Measurements from ENCODE around the gene MT1F. TPM values are rescaled to one million over a fixed set of nuclear protein-coding genes. Genes with fewer than 3 reads are reported as not detected.
"Not testable (repeated sequence)": the region's sequence is repeated elsewhere in the genome, so short reads cannot be mapped to it uniquely, and the experiment has no call there.

Gene MT1F
- total RNA-seq, 1 experiment from 2014 or later = 2.6 TPM

DNA sequence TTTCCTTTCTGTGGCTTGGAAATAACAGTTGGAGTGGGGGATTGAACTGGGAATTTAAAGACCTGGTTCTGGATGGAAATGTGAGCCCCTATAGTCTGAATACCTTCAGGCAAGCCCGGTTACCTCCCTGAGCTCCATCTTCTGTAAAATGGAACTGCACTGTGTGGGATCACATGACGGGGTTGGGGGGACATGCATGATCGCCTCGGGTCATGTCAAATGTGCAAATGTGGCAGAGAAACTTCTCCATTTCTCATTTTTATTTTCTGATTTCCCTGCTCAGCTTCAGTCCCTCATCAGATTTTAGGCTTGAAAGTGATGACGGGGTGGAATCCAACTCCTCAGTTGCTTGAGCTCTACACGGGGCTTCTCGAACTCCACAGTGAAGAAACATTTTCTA, 4.5 kb upstream of the MT1F start:
- no peak overlapping the region for H3K27ac Mint-ChIP-seq (ENCODE audit: unreplicated experiment)
- BruUV-seq (replicated peaks) = no TSS peak
- DNase-seq = no peak
- H3K4me3 Mint-ChIP-seq (ENCODE audit: low read depth, unreplicated experiment) = no peak overlapping the region
- H3K27me3 Mint-ChIP-seq (ENCODE audit: unreplicated experiment) = peaks cover 42% of the 10 kb centered on the region
- TF ChIP-seq, protein P1, sequence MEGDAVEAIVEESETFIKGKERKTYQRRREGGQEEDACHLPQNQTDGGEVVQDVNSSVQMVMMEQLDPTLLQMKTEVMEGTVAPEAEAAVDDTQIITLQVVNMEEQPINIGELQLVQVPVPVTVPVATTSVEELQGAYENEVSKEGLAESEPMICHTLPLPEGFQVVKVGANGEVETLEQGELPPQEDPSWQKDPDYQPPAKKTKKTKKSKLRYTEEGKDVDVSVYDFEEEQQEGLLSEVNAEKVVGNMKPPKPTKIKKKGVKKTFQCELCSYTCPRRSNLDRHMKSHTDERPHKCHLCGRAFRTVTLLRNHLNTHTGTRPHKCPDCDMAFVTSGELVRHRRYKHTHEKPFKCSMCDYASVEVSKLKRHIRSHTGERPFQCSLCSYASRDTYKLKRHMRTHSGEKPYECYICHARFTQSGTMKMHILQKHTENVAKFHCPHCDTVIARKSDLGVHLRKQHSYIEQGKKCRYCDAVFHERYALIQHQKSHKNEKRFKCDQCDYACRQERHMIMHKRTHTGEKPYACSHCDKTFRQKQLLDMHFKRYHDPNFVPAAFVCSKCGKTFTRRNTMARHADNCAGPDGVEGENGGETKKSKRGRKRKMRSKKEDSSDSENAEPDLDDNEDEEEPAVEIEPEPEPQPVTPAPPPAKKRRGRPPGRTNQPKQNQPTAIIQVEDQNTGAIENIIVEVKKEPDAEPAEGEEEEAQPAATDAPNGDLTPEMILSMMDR (IDR thresholded peaks at IDR 0.05; ENCODE audit: unreplicated experiment) = no peak
- H3K9me3 Mint-ChIP-seq (ENCODE audit: low read depth, unreplicated experiment) = no peaks in the 10 kb centered on the region
- intact Hi-C loops (cut with micrococcal nuclease; ENCODE audit: unreplicated experiment) = no loop called here
- peaks cover 12% of the 10 kb centered on the region for H3K36me3 Mint-ChIP-seq (ENCODE audit: insufficient read depth, unreplicated experiment)
- H3K4me1 Mint-ChIP-seq (ENCODE audit: low read depth, unreplicated experiment) = no peaks in the 10 kb centered on the region
- CTCF ChIA-PET = interaction anchor here (1.4 kb wide), 1 partner anchor 35 kb away, joined by 4 read pairs; no protein-coding TSS in a partner anchor

DNA sequence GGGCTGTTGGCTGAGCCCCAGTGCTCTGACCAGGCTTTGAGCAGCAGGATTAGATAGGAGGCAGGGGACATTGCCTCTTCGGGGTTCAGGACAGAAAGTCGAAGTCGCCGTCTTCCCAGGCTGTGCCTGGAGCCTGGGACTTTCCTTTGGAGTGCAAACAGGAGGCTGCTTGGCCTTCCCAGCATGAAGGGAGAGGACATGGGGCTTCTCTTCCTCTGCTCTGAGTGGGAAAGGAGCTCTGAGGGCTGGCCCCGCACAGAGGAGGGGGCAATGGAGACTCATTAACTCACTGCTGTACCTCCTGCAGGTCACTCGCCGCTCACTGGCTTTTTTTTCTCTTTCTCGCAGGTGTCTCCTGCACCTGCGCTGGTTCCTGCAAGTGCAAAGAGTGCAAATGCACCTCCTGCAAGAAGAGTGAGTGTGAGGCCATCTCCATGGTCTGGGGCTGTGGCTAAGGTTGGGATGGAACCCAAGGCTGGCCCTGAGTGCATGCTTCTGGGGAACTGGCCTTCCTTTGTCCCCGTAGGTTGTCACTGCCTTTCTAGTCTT, 642 bp downstream of the MT1F start:
- intact Hi-C loops (cut with micrococcal nuclease; ENCODE audit: unreplicated experiment) = no loop called here
- peak overlapping the region; percentile 75 for H3K4me3 Mint-ChIP-seq (ENCODE audit: low read depth, unreplicated experiment)
- H3K36me3 Mint-ChIP-seq (ENCODE audit: insufficient read depth, unreplicated experiment) = peaks cover 12% of the 10 kb centered on the region
- no peaks in the 10 kb centered on the region for H3K4me1 Mint-ChIP-seq (ENCODE audit: low read depth, unreplicated experiment)
- no TSS peak for BruUV-seq (replicated peaks)
- DNase-seq = no peak
- peak overlapping the region; percentile 11 for H3K27ac Mint-ChIP-seq (ENCODE audit: unreplicated experiment)
- TF ChIP-seq, protein P1 (IDR thresholded peaks at IDR 0.05; ENCODE audit: unreplicated experiment) = no peak
- H3K9me3 Mint-ChIP-seq (ENCODE audit: low read depth, unreplicated experiment) = no peaks in the 10 kb centered on the region
- CTCF ChIA-PET = interaction anchor here (0.9 kb wide), 1 partner anchor 55 kb away, joined by 3 read pairs; no protein-coding TSS in a partner anchor
- peaks cover 38% of the 10 kb centered on the region for H3K27me3 Mint-ChIP-seq (ENCODE audit: unreplicated experiment)

DNA sequence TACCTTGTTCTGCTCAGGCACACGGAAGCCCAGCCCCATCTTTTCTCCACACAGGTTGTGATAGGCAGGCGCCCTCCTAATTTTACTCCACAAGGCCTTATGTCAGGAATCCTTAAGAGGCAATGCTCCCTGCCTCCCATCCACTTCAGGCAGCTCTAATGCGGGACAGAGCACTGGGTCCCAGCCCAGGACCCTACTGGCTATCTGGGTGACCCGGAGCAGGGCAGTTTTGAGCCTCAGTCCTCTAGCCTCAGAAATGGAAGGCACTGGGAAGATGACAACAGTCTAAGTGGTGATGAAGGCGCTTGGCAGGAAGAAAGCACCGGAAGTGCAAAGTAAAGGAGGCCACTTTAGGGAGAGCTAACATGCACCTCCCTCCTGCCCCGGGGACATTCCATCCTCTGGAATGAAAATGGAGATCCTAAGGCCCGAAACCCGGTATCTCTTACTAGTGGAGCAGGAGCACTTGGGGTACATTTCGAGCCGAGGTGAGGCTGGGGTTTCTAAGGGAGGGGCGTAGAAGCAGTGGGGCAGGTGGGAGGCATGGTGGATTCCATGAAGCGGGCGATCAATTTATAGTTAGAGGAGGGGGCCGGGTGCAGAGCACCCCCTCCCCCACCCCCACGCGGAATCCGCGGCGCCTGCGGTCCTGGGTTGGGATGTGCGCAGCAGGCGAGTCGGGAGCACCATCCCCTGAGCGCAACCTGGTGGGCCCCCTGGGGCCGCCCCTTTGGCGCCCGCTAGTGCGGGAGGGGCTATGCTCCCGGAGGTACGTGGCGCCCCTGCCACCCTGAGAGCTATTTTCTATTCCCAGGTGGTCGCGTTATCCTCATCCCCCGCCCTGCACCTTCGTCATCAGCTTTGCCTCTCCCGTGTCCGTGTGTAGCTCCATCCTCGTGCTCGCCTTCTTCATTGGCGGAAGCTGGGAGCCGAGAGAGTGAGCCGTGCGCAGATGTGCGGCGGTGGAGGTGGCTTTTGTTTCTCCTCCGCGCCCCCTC, 4.9 kb downstream of the MT1F start:
- BruUV-seq (replicated peaks) = no TSS peak
- intact Hi-C loops (cut with micrococcal nuclease; ENCODE audit: unreplicated experiment) = no loop called here
- DNase-seq = no peak
- TF ChIP-seq, protein P1 (IDR thresholded peaks at IDR 0.05; ENCODE audit: unreplicated experiment) = no peak
- CTCF ChIA-PET = interaction anchor here (0.6 kb wide), 2 partner anchors 17 to 38 kb away, joined by 4 to 5 read pairs; no protein-coding TSS in a partner anchor
- H3K4me3 Mint-ChIP-seq (ENCODE audit: low read depth, unreplicated experiment) = no peak overlapping the region
- peaks cover 5% of the 10 kb centered on the region for H3K36me3 Mint-ChIP-seq (ENCODE audit: insufficient read depth, unreplicated experiment)
- H3K9me3 Mint-ChIP-seq (ENCODE audit: low read depth, unreplicated experiment) = no peaks in the 10 kb centered on the region
- no peaks in the 10 kb centered on the region for H3K4me1 Mint-ChIP-seq (ENCODE audit: low read depth, unreplicated experiment)
- peaks cover 80% of the 10 kb centered on the region for H3K27me3 Mint-ChIP-seq (ENCODE audit: unreplicated experiment)
- no peak overlapping the region for H3K27ac Mint-ChIP-seq (ENCODE audit: unreplicated experiment)

DNA sequence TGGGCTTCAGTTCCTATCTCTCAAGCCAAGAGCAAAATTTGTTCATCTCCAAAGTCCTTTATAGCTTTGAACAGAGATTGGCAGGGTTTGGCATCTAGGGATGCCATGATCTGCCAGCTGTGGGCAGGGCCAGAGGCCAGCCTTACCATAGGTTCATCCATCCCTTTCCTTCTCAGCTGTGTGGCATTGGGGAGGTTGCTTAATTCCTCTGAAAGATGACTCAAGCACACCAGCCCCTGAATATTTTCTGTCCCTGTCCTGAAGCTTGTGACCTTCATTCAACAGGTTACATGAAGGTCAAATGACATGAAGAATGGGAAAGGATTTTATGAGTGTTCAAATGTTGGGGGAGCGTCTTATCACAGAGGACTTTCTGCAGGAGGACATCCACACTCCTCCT, 6.7 kb downstream of the MT1F start:
- Mint-ChIP-seq H3K27me3 (ENCODE audit: unreplicated experiment) (peaks cover 98% of the 10 kb centered on the region), H3K36me3 (ENCODE audit: insufficient read depth, unreplicated experiment) (no peaks in the 10 kb centered on the region), H3K9me3 (ENCODE audit: low read depth, unreplicated experiment) (no peaks in the 10 kb centered on the region), H3K4me3 (ENCODE audit: low read depth, unreplicated experiment) (no peak overlapping the region), H3K4me1 (ENCODE audit: low read depth, unreplicated experiment) (no peaks in the 10 kb centered on the region), H3K27ac (ENCODE audit: unreplicated experiment) (no peak overlapping the region)
- TF ChIP-seq, protein P1 (IDR thresholded peaks at IDR 0.05; ENCODE audit: unreplicated experiment) = no peak
- no peak for DNase-seq
- intact Hi-C loops (cut with micrococcal nuclease; ENCODE audit: unreplicated experiment) = no loop called here
- BruUV-seq (replicated peaks) = no TSS peak
- CTCF ChIA-PET = no interaction called here

DNA sequence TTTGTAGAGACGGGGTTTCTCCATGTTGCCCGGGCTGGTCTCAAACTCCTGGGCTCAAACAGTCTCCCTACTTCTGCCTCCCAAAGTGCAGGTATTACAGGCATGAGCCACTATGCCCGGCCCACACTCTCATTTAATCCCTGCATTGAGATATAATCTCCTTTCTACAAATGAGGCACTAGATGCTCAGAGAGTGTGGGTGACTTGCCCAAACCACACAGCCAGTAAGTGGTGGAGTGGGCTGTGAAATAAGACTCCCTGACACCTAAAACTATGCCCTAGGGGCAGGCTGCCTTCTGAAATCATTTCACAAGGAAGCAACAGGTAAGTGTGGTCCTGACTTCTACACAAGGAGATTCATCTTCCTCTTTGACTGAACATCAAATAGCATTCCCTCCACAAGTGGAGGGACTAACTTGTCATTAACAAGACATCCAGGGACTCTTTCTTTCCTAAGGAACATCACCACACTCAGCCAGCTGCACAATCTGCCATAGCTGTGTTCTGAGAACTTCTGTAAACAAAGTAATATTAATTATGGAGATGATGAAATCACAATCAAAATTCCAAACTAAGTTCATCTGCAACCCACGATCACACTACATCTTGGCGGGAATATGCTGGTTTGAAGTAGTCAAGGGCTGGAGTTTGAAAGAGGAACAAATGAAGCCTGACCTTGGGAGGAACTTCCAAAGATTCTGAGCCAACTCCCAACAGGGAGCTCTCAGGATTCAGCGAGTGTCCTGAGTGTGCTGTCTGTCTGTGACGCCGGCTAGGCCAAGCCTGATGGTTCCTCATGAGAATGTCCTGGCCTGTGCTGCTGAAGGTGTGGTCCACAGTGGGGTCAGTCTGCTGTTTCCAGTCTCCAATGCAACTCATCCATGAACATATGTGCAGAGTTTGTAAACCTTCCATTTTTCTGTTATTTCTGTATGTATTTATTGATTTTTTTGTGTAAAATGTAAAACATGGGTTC, 7.8 kb downstream of the MT1F start:
- H3K4me1 Mint-ChIP-seq (ENCODE audit: low read depth, unreplicated experiment); H3K9me3 Mint-ChIP-seq (ENCODE audit: low read depth, unreplicated experiment); DNase-seq; CTCF ChIA-PET; intact Hi-C loops (cut with micrococcal nuclease; ENCODE audit: unreplicated experiment); BruUV-seq (replicated peaks); H3K27ac Mint-ChIP-seq (ENCODE audit: unreplicated experiment); H3K36me3 Mint-ChIP-seq (ENCODE audit: insufficient read depth, unreplicated experiment); H3K4me3 Mint-ChIP-seq (ENCODE audit: low read depth, unreplicated experiment): not testable (repeated sequence)
- peaks cover 99% of the 10 kb centered on the region for H3K27me3 Mint-ChIP-seq (ENCODE audit: unreplicated experiment)
